ENCODE measurements around the gene C18orf63. TPM values are rescaled to one million over a fixed set of nuclear protein-coding genes. Genes with fewer than 3 reads are reported as not detected.

The C18orf63 gene
- total RNA-seq, 2 experiments from 2014 or later, result not detected

- Histone ChIP-seq H3K79me2 (ENCODE audit: insufficient read depth, low read depth, low read length) (no peaks in the 10 kb centered on the region), H3K36me3 (ENCODE audit: insufficient read depth, low read length) (no peaks in the 10 kb centered on the region), H3K4me3 (ENCODE audit: low read depth, low read length, poor library complexity, severe bottlenecking) (no peak overlapping the region), H2AFZ (ENCODE audit: low read length) (no peak overlapping the region), H3K9me3 (ENCODE audit: low read length) (no peaks in the 10 kb centered on the region), H3K9me2 (ENCODE audit: insufficient read depth, low read length) (no peaks in the 10 kb centered on the region), H3K4me2 (ENCODE audit: low read length) (no peak overlapping the region), H3K27ac (ENCODE audit: low read depth, low read length, poor library complexity, severe bottlenecking) (no peak overlapping the region), H3K4me1 (ENCODE audit: insufficient read depth, low read length, poor library complexity, severe bottlenecking) (no peaks in the 10 kb centered on the region), H4K20me1 (ENCODE audit: insufficient read depth, low read length) (no peaks in the 10 kb centered on the region)
- TF ChIP-seq CTCF (conservative IDR thresholded peaks at IDR 0.05; ENCODE audit: low read length) (peak; percentile 52), EZH2phosphoT487 (IDR thresholded peaks at IDR 0.05; ENCODE audit: borderline replicate concordance, low read depth, low read length) (no peak)
- CTCF ChIA-PET (ENCODE audit: unreplicated experiment), result no interaction called here
- intact Hi-C loops (cut with micrococcal nuclease; ENCODE audit: unreplicated experiment), result loop anchor here (5.0 kb wide), 2 partner anchors 139 to 199 kb away; no protein-coding TSS in a partner anchor
- peak; percentile 12 for DNase-seq (ENCODE audit: low spot score)
- BruUV-seq (replicated peaks), result no TSS peak
- POLR2A ChIA-PET, result no interaction called here
Observed at GRCh38 chr18:74353169-74353775, 37.6 kb downstream of the C18orf63 start.

- no peaks in the 10 kb centered on the region for H3K79me2 ChIP-seq (ENCODE audit: insufficient read depth, low read depth, low read length)
- no peaks in the 10 kb centered on the region for H3K4me1 ChIP-seq (ENCODE audit: insufficient read depth, low read length, poor library complexity, severe bottlenecking)
- H3K4me2 ChIP-seq (ENCODE audit: low read length), result no peak overlapping the region
- DNase-seq (ENCODE audit: low spot score), result no peak
- BruUV-seq (replicated peaks), result no TSS peak
- CTCF ChIA-PET (ENCODE audit: unreplicated experiment), result no interaction called here
- no peak overlapping the region for H3K4me3 ChIP-seq (ENCODE audit: low read depth, low read length, poor library complexity, severe bottlenecking)
- TF ChIP-seq CTCF (conservative IDR thresholded peaks at IDR 0.05; ENCODE audit: low read length) (no peak), EZH2phosphoT487 (IDR thresholded peaks at IDR 0.05; ENCODE audit: borderline replicate concordance, low read depth, low read length) (no peak)
- H3K9me2 ChIP-seq (ENCODE audit: insufficient read depth, low read length), result no peaks in the 10 kb centered on the region
- H3K9me3 ChIP-seq (ENCODE audit: low read length), result no peaks in the 10 kb centered on the region
- POLR2A ChIA-PET, result no interaction called here
- H3K27ac ChIP-seq (ENCODE audit: low read depth, low read length, poor library complexity, severe bottlenecking), result no peak overlapping the region
- intact Hi-C loops (cut with micrococcal nuclease; ENCODE audit: unreplicated experiment), result no loop called here
- no peaks in the 10 kb centered on the region for H3K36me3 ChIP-seq (ENCODE audit: insufficient read depth, low read length)
- no peaks in the 10 kb centered on the region for H4K20me1 ChIP-seq (ENCODE audit: insufficient read depth, low read length)
- H2AFZ ChIP-seq (ENCODE audit: low read length), result no peak overlapping the region
Observed at GRCh38 chr18:74356959-74357358, 41.3 kb downstream of the C18orf63 start.

GRCh38 chr18:74360852-74361655 is 45.4 kb downstream of the C18orf63 start:
- intact Hi-C loops (cut with micrococcal nuclease; ENCODE audit: unreplicated experiment), result no loop called here
- TF ChIP-seq CTCF (conservative IDR thresholded peaks at IDR 0.05; ENCODE audit: low read length) (no peak), EZH2phosphoT487 (IDR thresholded peaks at IDR 0.05; ENCODE audit: borderline replicate concordance, low read depth, low read length) (no peak)
- Histone ChIP-seq H3K4me2 (ENCODE audit: low read length) (no peak overlapping the region), H3K4me3 (ENCODE audit: low read depth, low read length, poor library complexity, severe bottlenecking) (no peak overlapping the region), H3K36me3 (ENCODE audit: insufficient read depth, low read length) (no peaks in the 10 kb centered on the region), H4K20me1 (ENCODE audit: insufficient read depth, low read length) (no peaks in the 10 kb centered on the region), H3K9me3 (ENCODE audit: low read length) (no peaks in the 10 kb centered on the region), H2AFZ (ENCODE audit: low read length) (no peak overlapping the region), H3K4me1 (ENCODE audit: insufficient read depth, low read length, poor library complexity, severe bottlenecking) (no peaks in the 10 kb centered on the region), H3K9me2 (ENCODE audit: insufficient read depth, low read length) (no peaks in the 10 kb centered on the region), H3K79me2 (ENCODE audit: insufficient read depth, low read depth, low read length) (no peaks in the 10 kb centered on the region), H3K27ac (ENCODE audit: low read depth, low read length, poor library complexity, severe bottlenecking) (no peak overlapping the region)
- BruUV-seq (replicated peaks), result no TSS peak
- no peak for DNase-seq (ENCODE audit: low spot score)
- CTCF ChIA-PET (ENCODE audit: unreplicated experiment), result no interaction called here
- POLR2A ChIA-PET, result no interaction called here

Data from OCI-LY7 (cell line).